SJCRH30 (cell line): Measurements from ENCODE around the gene UAP1L1. TPM values are rescaled to one million over a fixed set of nuclear protein-coding genes. Genes with fewer than 3 reads are reported as not detected.
A peak's percentile ranks its signal among the peaks of the same experiment; 100 is the strongest.
"Not testable (repeated sequence)": the region's sequence is repeated elsewhere in the genome, so short reads cannot be mapped to it uniquely, and the experiment has no call there.

ENCODE experiments used
- DNase-seq, 2 experiments: peaks; one replicate each; pipeline ENCODE4 v3.0.0-alpha.2; 2015 to 2020
- H3K27ac ChIP-seq: fragments of 250-450 bp; sonication (Bioruptor Pico); 2 replicates; pipeline ENCODE4 v1.5.1; 2020; ENCODE audit warnings: mild to moderate bottlenecking, moderate library complexity
- H3K27me3 ChIP-seq: fragments of 250-450 bp; sonication (Bioruptor Pico); 2 replicates; pipeline ENCODE4 v1.5.1; 2020; ENCODE audit warnings: mild to moderate bottlenecking, moderate library complexity
- H3K36me3 ChIP-seq: fragments of 250-450 bp; sonication (Bioruptor Pico); 2 replicates; pipeline ENCODE4 v1.5.1; 2020; ENCODE audit warnings: mild to moderate bottlenecking, moderate library complexity
- H3K4me1 ChIP-seq: fragments of 250-450 bp; sonication (Bioruptor Pico); 2 replicates; pipeline ENCODE4 v1.5.1; 2020; ENCODE audit warnings: mild to moderate bottlenecking, moderate library complexity
- H3K4me3 ChIP-seq: fragments of 250-450 bp; sonication (Bioruptor Pico); 2 replicates; pipeline ENCODE4 v1.5.1; 2020; ENCODE audit warnings: mild to moderate bottlenecking, moderate library complexity
- H3K9me3 ChIP-seq: fragments of 250-450 bp; sonication (Bioruptor Pico); replicated peaks from 2 replicates; pipeline ENCODE4 v1.5.1; 2020; ENCODE audit warnings: mild to moderate bottlenecking, moderate library complexity
- total RNA-seq: library from RNA; depleted of rRNA; stranded (reverse); fragments of >200 nt; shearing (Covaris generic); gene quantifications from 2 replicates; pipeline ENCODE4 v1.2.3, GENCODE V29; 2014

The UAP1L1 gene
- total RNA-seq, 1 experiment from 2014 or later, result 13.8 TPM

GRCh38 chr9:137062798-137063197 is 14.5 kb upstream of the UAP1L1 start:
- Histone ChIP-seq H3K27ac (peak overlapping the region; percentile 15; the same call in 1 of the 2 replicates), H3K4me1 (peaks cover 37% of the 10 kb centered on the region)
- not testable (repeated sequence) for H3K27me3 ChIP-seq, H3K4me3 ChIP-seq, H3K9me3 ChIP-seq, H3K36me3 ChIP-seq
- DNase-seq, result peak in 1 of 2 experiments; percentile 60

- Histone ChIP-seq H3K27ac (peak overlapping the region; percentile 13; the same call in 1 of the 2 replicates), H3K27me3 (no peaks in the 10 kb centered on the region), H3K4me1 (peaks cover 31% of the 10 kb centered on the region), H3K9me3 (no peaks in the 10 kb centered on the region), H3K4me3 (no peak overlapping the region), H3K36me3 (0 out of 2 replicates have a peak, but pooled peaks cover 9% of the 10 kb centered on the region)
- DNase-seq, result no peak
Measured at GRCh38 chr9:137063311-137064026, 13.8 kb upstream of the UAP1L1 start.

GRCh38 chr9:137064027-137064879 is 13.1 kb upstream of the UAP1L1 start:
- H3K9me3 ChIP-seq, result no peaks in the 10 kb centered on the region
- H3K4me1 ChIP-seq, result peaks cover 23% of the 10 kb centered on the region
- peak overlapping the region; percentile 13; the same call in 1 of the 2 replicates for H3K27ac ChIP-seq
- H3K27me3 ChIP-seq, result no peaks in the 10 kb centered on the region
- H3K36me3 ChIP-seq, result 0 out of 2 replicates have a peak, but pooled peaks cover 9% of the 10 kb centered on the region
- peak; percentile 71 to 79 for DNase-seq
- no peak overlapping the region for H3K4me3 ChIP-seq

- no peak overlapping the region for H3K4me3 ChIP-seq
- no peak overlapping the region for H3K27ac ChIP-seq
- 0 out of 2 replicates have a peak, but pooled peaks cover 9% of the 10 kb centered on the region for H3K36me3 ChIP-seq
- H3K4me1 ChIP-seq, result peaks cover 20% of the 10 kb centered on the region
- H3K27me3 ChIP-seq, result no peaks in the 10 kb centered on the region
- no peak for DNase-seq
- no peaks in the 10 kb centered on the region for H3K9me3 ChIP-seq
Measured at GRCh38 chr9:137064880-137065164, 12.5 kb upstream of the UAP1L1 start.

GRCh38 chr9:137065336-137065967 is 11.9 kb upstream of the UAP1L1 start:
- DNase-seq, result no peak
- Histone ChIP-seq H3K4me3 (no peak overlapping the region), H3K36me3 (0 out of 2 replicates have a peak, but pooled peaks cover 9% of the 10 kb centered on the region), H3K27me3 (no peaks in the 10 kb centered on the region), H3K4me1 (peaks cover 19% of the 10 kb centered on the region), H3K27ac (no peak overlapping the region), H3K9me3 (no peaks in the 10 kb centered on the region)

- Histone ChIP-seq H3K27ac (no peak overlapping the region), H3K4me3 (no peak overlapping the region), H3K9me3 (no peaks in the 10 kb centered on the region), H3K36me3 (0 out of 2 replicates have a peak, but pooled peaks cover 9% of the 10 kb centered on the region), H3K4me1 (peaks cover 21% of the 10 kb centered on the region), H3K27me3 (no peaks in the 10 kb centered on the region)
- DNase-seq, result no peak
Measured at GRCh38 chr9:137066096-137066861, 11.0 kb upstream of the UAP1L1 start.

- no peaks in the 10 kb centered on the region for H3K9me3 ChIP-seq
- DNase-seq, result peak; percentile 85 to 90
- 0 out of 2 replicates have a peak, but pooled peaks cover 9% of the 10 kb centered on the region for H3K36me3 ChIP-seq
- H3K27ac ChIP-seq, result no peak overlapping the region
- peaks cover 20% of the 10 kb centered on the region for H3K4me1 ChIP-seq
- H3K4me3 ChIP-seq, result no peak overlapping the region
- H3K27me3 ChIP-seq, result no peaks in the 10 kb centered on the region
Measured at GRCh38 chr9:137067860-137068538, 9.3 kb upstream of the UAP1L1 start.

- Histone ChIP-seq H3K4me3 (peak overlapping the region; percentile 68), H3K27ac (no peak overlapping the region), H3K4me1 (peaks cover 15% of the 10 kb centered on the region), H3K27me3 (no peaks in the 10 kb centered on the region), H3K36me3 (0 out of 2 replicates have a peak, but pooled peaks cover 9% of the 10 kb centered on the region), H3K9me3 (no peaks in the 10 kb centered on the region)
- no peak for DNase-seq
Measured at GRCh38 chr9:137068539-137069507, 8.5 kb upstream of the UAP1L1 start.

- DNase-seq, result no peak
- no peaks in the 10 kb centered on the region for H3K9me3 ChIP-seq
- peaks cover 11% of the 10 kb centered on the region for H3K4me1 ChIP-seq
- H3K27me3 ChIP-seq, result no peaks in the 10 kb centered on the region
- H3K4me3 ChIP-seq, result peak overlapping the region; percentile 68
- H3K27ac ChIP-seq, result no peak overlapping the region
- H3K36me3 ChIP-seq, result 0 out of 2 replicates have a peak, but pooled peaks cover 7% of the 10 kb centered on the region
Measured at GRCh38 chr9:137069508-137070091, 7.7 kb upstream of the UAP1L1 start.

- 0 out of 2 replicates have a peak, but pooled peaks cover 4% of the 10 kb centered on the region for H3K36me3 ChIP-seq
- H3K4me1 ChIP-seq, result peaks cover 11% of the 10 kb centered on the region
- peak within 1 kb of the TSS; percentile 68 for H3K4me3 ChIP-seq
- DNase-seq, result peak; percentile 95 to 97
- H3K27me3 ChIP-seq, result no peaks in the 10 kb centered on the region
- H3K27ac ChIP-seq, result peak within 1 kb of the TSS; percentile 45
- H3K9me3 ChIP-seq, result no peaks in the 10 kb centered on the region
Measured at GRCh38 chr9:137070201-137070905, 7.0 kb upstream of the UAP1L1 start, which contains the start of gene SAPCD2. SAPCD2 (minus strand) TSS chr9:137070557; CDS start chr9:137070460, 97 bp downstream.

GRCh38 chr9:137070906-137071275 is 6.4 kb upstream of the UAP1L1 start:
- H3K27ac ChIP-seq, result peak overlapping the region; percentile 45
- peak overlapping the region; percentile 68 for H3K4me3 ChIP-seq
- peak; percentile 88 to 91 for DNase-seq

GRCh38 chr9:137071282-137071681 is 6.0 kb upstream of the UAP1L1 start:
- H3K27me3 ChIP-seq, result no peaks in the 10 kb centered on the region

More at GRCh38 chr9:137070906-137071275, 6.4 kb upstream of the UAP1L1 start:
- Histone ChIP-seq H3K4me1 (peaks cover 11% of the 10 kb centered on the region), H3K9me3 (no peaks in the 10 kb centered on the region), H3K27me3 (no peaks in the 10 kb centered on the region), H3K36me3 (no peaks in the 10 kb centered on the region)

More at GRCh38 chr9:137071282-137071681, 6.0 kb upstream of the UAP1L1 start:
- Histone ChIP-seq H3K4me1 (peaks cover 11% of the 10 kb centered on the region), H3K4me3 (peak overlapping the region; percentile 68), H3K36me3 (no peaks in the 10 kb centered on the region), H3K27ac (peak overlapping the region; percentile 45), H3K9me3 (no peaks in the 10 kb centered on the region)
- no peak for DNase-seq
